ENCODE results near the gene TYW1B. TPM values are rescaled to one million over a fixed set of nuclear protein-coding genes. Genes with fewer than 3 reads are reported as not detected.

TYW1B gene
- total and polyA plus RNA-seq, 2 of the 4 experiments (the other 2 are of a cell fraction): 1.0 to 1.8 TPM

GRCh38 chr7:72540923-72541322 lies 287.1 kb downstream of the TYW1B start:
- Histone ChIP-seq H2BK20ac (ENCODE audit: low read depth, low read length) (no peak overlapping the region), H3K23ac (ENCODE audit: low read depth, low read length) (no peak overlapping the region), H3K9me1 (ENCODE audit: insufficient read depth, low read length) (no peaks in the 10 kb centered on the region), H3K56ac (ENCODE audit: extremely low read depth, insufficient read depth, low read length) (no peak overlapping the region), H3K14ac (replicated peaks; ENCODE audit: low read depth, low read length) (no peak overlapping the region), H4K5ac (ENCODE audit: low read depth, low read length) (no peak overlapping the region), H3K27me3 (ENCODE audit: control insufficient read depth, insufficient read depth, low read length) (no peaks in the 10 kb centered on the region), H3K4ac (ENCODE audit: low read depth, low read length) (no peak overlapping the region), H3K4me2 (ENCODE audit: low read depth, low read length) (no peak overlapping the region), H3K4me3 (ENCODE audit: insufficient read depth, low read depth, low read length) (no peak overlapping the region), H4K91ac (ENCODE audit: insufficient read depth, low read depth, low read length) (no peak overlapping the region), H3K18ac (ENCODE audit: low read depth, low read length) (no peak overlapping the region), H2AK9ac (replicated peaks; ENCODE audit: low read depth, low read length, poor library complexity) (no peak overlapping the region), H3K9me3 (ENCODE audit: control insufficient read depth, insufficient read depth, low read length) (0 out of 2 replicates have a peak, but pooled peaks cover 2% of the 10 kb centered on the region), H3K9ac (ENCODE audit: low read depth, low read length) (no peak overlapping the region), H2AFZ (replicated peaks; ENCODE audit: low read length, poor library complexity) (no peak overlapping the region), H2AK5ac (ENCODE audit: low read depth, low read length) (no peak overlapping the region), H2BK5ac (ENCODE audit: low read depth, low read length, poor library complexity, severe bottlenecking) (no peak overlapping the region), H4K8ac (ENCODE audit: low read depth in 2 of 2, low read length in 2 of 2) (no peak overlapping the region), H4K20me1 (ENCODE audit: insufficient read depth, low read length) (no peaks in the 10 kb centered on the region), H3K36me3 (ENCODE audit: control insufficient read depth, insufficient read depth, low read length) (no peaks in the 10 kb centered on the region), H3K4me1 (ENCODE audit: control insufficient read depth, insufficient read depth, low read length) (no peaks in the 10 kb centered on the region), H2BK15ac (ENCODE audit: low read depth, low read length) (no peak overlapping the region), H3K27ac (ENCODE audit: insufficient read depth, low read length) (no peak overlapping the region), H3K79me1 (ENCODE audit: low read depth in 1 of 2, low read length in 2 of 2) (no peaks in the 10 kb centered on the region), H2BK120ac (ENCODE audit: low read depth, low read length) (no peak overlapping the region)
- TF ChIP-seq RCOR1 (IDR thresholded peaks at IDR 0.05; ENCODE audit: insufficient replicate concordance, low read length): no peak
- no peak for TF ChIP-seq ELK1 (IDR thresholded peaks at IDR 0.05; ENCODE audit: borderline replicate concordance, low read depth, low read length)
- TF ChIP-seq RAD21 (IDR thresholded peaks at IDR 0.05; ENCODE audit: low read length): no peak
- no peak for TF ChIP-seq BHLHE40 (IDR thresholded peaks at IDR 0.05; ENCODE audit: low read depth, low read length)
- no peak for TF ChIP-seq NFE2L2 (IDR thresholded peaks at IDR 0.05; ENCODE audit: low read depth, low read length)
- TF ChIP-seq CTCF (conservative IDR thresholded peaks at IDR 0.05; ENCODE audit: low read depth, low read length): no peak
- no peak for TF ChIP-seq CHD1 (IDR thresholded peaks at IDR 0.05; ENCODE audit: low read depth, low read length)
- TF ChIP-seq MAFK (IDR thresholded peaks at IDR 0.05; ENCODE audit: low read depth, low read length): no peak
- TF ChIP-seq POLR2A (IDR thresholded peaks at IDR 0.05; ENCODE audit: low read depth, low read length): no peak
- no peak for TF ChIP-seq MXI1 (IDR thresholded peaks at IDR 0.05; ENCODE audit: borderline replicate concordance, low read depth, low read length)
- TF ChIP-seq USF2 (IDR thresholded peaks at IDR 0.05; ENCODE audit: low read depth, low read length): no peak
- TF ChIP-seq FOS (IDR thresholded peaks at IDR 0.05; ENCODE audit: low read depth, low read length): no peak
- TF ChIP-seq RFX5 (IDR thresholded peaks at IDR 0.05; ENCODE audit: low read depth, low read length): no peak
- TF ChIP-seq SMC3 (IDR thresholded peaks at IDR 0.05; ENCODE audit: low read depth, low read length): no peak
- no peak for TF ChIP-seq MAZ (IDR thresholded peaks at IDR 0.05; ENCODE audit: borderline replicate concordance, low read depth, low read length)
- no peak for TF ChIP-seq CEBPB (IDR thresholded peaks at IDR 0.05; ENCODE audit: low read depth, low read length)
- no peak for ATAC-seq (ENCODE audit: low read depth)
- in situ Hi-C loops (cut with MboI; ENCODE audit: low sequenced_read_pairs): no loop called here
- POLR2A ChIA-PET (ENCODE audit: unreplicated experiment): no interaction called here
- CTCF ChIA-PET: no interaction called here
- no CpG with 5 or more reads among the region's 2 CpGs for WGBS, 2 experiments (ENCODE audit: extremely low coverage in 2 of 2, insufficient read length in 1 of 2)
- BruUV-seq (replicated peaks): no TSS peak
- dilution Hi-C loops (cut with HindIII; ENCODE audit: low sequenced_read_pairs, unreplicated experiment): no loop called here
- intact Hi-C loops (cut with micrococcal nuclease): no loop called here
- DNase-seq: no peak

All from IMR-90 (cell line).